ENCODE results near the gene STARD9.
A peak's percentile ranks its signal among the peaks of the same experiment; 100 is the strongest.
"Not testable (repeated sequence)": the region's sequence is repeated elsewhere in the genome, so short reads cannot be mapped to it uniquely, and the experiment has no call there.

STARD9 gene

DNA sequence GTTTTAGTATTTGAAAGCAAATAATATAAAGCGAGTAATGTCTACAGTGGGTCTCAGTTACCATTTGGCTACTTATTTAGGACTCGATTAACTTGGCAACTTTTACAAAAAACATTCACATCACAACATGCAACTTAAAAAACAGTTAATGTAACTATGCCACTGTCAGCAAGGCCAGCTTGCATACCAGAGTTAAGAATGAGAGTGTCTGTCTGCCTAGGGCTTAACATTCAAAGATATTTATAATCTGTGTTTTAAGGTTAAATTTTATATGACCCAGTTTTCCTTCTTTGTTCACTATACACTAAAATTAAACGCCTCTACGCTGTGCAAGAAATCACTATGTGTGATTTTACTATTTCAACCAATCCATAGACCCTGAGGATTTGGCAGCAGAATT is 166.7 kb downstream of the STARD9 start:
- H3K9ac ChIP-seq (ENCODE audit: low read depth, low read length) = no peak overlapping the region
- no peaks in the 10 kb centered on the region for H3K9me3 ChIP-seq (ENCODE audit: control insufficient read depth, insufficient read depth, low read length)
- H3K36me3 ChIP-seq (ENCODE audit: insufficient read depth, low read length) = no peaks in the 10 kb centered on the region; the same call in 1 of the 2 replicates
- no peaks in the 10 kb centered on the region for H3K4me1 ChIP-seq (ENCODE audit: insufficient read depth, low read length)

DNA sequence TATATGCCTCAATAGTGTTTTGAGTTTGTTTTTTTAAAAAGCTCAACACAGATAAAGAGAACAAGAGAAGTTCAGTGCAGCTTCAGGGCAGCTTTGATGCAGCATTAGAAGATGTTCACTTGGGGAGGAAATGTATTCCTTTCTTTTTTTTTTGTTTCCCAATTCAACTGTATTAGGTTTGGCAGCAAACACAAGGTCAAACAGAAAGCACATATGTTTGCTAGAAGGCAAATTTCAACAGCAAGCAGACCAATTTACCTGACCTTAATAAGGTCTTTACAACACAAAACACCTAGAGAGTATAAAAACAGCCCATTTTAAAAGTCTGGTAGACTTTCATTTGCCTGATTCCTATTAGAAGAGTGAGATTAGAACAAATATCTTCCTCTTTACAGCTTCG is 168.8 kb downstream of the STARD9 start:
- Histone ChIP-seq H3K4me1 (ENCODE audit: insufficient read depth, low read length) (no peaks in the 10 kb centered on the region), H3K36me3 (ENCODE audit: insufficient read depth, low read length) (no peaks in the 10 kb centered on the region; the same call in 1 of the 2 replicates)

DNA sequence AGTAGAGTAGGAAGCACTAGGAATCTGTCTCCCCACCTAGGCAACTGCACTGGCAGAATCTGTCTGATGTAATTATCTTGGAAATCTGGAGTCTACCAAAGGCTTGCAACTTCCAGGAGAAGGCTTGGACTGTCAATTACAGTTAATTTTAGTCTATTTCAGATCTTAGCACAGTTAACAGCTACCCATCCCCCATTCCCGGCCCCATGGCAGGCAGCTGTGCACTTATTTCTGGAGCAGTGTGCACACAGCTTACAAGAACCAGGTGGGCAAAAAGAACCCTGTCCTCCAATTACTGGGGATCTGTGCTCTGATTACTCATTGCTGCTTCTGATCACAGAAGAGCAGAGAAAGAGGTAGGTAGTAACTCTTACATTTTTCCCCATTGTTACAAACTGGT is 173.9 kb downstream of the STARD9 start:
- no peaks in the 10 kb centered on the region; the same call in 1 of the 2 replicates for H3K36me3 ChIP-seq (ENCODE audit: insufficient read depth, low read length)
- no peak overlapping the region for H3K9ac ChIP-seq (ENCODE audit: low read depth, low read length)
- H3K9me3 ChIP-seq (ENCODE audit: control insufficient read depth, insufficient read depth, low read length) = no peaks in the 10 kb centered on the region
- H3K4me1 ChIP-seq (ENCODE audit: insufficient read depth, low read length) = no peaks in the 10 kb centered on the region

More for the DNA sequence above, 168.8 kb downstream of the STARD9 start:
- H3K9me3 ChIP-seq (ENCODE audit: control insufficient read depth, insufficient read depth, low read length) = no peaks in the 10 kb centered on the region
- H3K9ac ChIP-seq (ENCODE audit: low read depth, low read length) = no peak overlapping the region

- Histone ChIP-seq H3K4me1 (ENCODE audit: insufficient read depth, low read length) (no peaks in the 10 kb centered on the region), H3K9me3 (ENCODE audit: control insufficient read depth, insufficient read depth, low read length) (no peaks in the 10 kb centered on the region), H3K36me3 (ENCODE audit: insufficient read depth, low read length) (no peaks in the 10 kb centered on the region; the same call in 1 of the 2 replicates), H3K9ac (ENCODE audit: low read depth, low read length) (no peak overlapping the region)
Observed at GRCh38 chr15:42750306-42750705, 174.9 kb downstream of the STARD9 start.

DNA sequence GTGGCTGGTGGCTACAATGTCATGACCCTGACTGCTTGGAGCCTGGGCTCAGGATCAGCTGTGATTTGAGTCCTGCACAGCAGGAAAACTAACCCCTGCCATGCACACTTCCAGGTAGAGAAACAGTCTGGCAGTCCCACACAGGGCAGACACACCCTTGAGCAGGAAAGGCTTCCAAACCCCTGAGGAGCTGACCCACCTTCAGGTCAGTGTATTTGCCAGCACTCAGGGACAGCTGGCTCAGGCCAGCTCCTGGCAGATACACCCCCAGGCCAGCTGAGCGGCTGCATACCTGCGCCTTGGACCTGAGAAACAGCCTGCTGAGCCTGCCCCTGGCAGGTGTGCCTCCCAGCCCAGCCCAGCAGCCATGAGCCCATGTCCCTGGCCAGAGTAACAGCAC is 183.7 kb downstream of the STARD9 start:
- Histone ChIP-seq H3K4me1 (ENCODE audit: insufficient read depth, low read length) (peaks cover 9% of the 10 kb centered on the region; the same call in 1 of the 2 replicates), H3K36me3 (ENCODE audit: insufficient read depth, low read length) (no peaks in the 10 kb centered on the region), H3K9me3 (ENCODE audit: control insufficient read depth, insufficient read depth, low read length) (no peaks in the 10 kb centered on the region; the same call in 1 of the 2 replicates), H3K9ac (ENCODE audit: low read depth, low read length) (no peak overlapping the region)

- peaks cover 9% of the 10 kb centered on the region; the same call in 1 of the 2 replicates for H3K4me1 ChIP-seq (ENCODE audit: insufficient read depth, low read length)
- H3K9ac ChIP-seq (ENCODE audit: low read depth, low read length) = no peak overlapping the region
- H3K36me3 ChIP-seq (ENCODE audit: insufficient read depth, low read length) = no peaks in the 10 kb centered on the region
- H3K9me3 ChIP-seq (ENCODE audit: control insufficient read depth, insufficient read depth, low read length) = no peaks in the 10 kb centered on the region; the same call in 1 of the 2 replicates
Observed at GRCh38 chr15:42760759-42761158, 185.4 kb downstream of the STARD9 start.

DNA sequence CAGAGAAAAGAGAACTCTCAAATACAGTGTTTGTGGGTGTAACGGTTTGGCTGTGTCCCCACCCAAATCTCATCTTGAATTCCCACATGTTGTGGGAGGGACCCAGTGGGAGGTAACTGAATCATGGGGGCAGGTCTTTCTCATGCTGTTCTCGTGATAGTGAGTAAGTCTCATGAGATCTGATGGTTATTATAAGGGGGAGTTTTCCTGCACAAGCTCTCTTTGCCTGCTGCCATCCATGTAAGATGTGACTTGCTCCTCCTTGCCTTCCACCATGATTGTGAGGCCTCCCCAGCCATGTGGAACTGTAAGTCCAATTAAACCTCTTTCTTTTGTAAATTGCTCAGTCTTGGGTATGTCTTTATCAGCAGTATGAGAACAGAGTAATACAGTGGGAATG is 186.4 kb downstream of the STARD9 start:
- not testable (repeated sequence) for H3K4me1 ChIP-seq (ENCODE audit: insufficient read depth, low read length); H3K36me3 ChIP-seq (ENCODE audit: insufficient read depth, low read length); H3K9ac ChIP-seq (ENCODE audit: low read depth, low read length); H3K9me3 ChIP-seq (ENCODE audit: control insufficient read depth, insufficient read depth, low read length)

DNA sequence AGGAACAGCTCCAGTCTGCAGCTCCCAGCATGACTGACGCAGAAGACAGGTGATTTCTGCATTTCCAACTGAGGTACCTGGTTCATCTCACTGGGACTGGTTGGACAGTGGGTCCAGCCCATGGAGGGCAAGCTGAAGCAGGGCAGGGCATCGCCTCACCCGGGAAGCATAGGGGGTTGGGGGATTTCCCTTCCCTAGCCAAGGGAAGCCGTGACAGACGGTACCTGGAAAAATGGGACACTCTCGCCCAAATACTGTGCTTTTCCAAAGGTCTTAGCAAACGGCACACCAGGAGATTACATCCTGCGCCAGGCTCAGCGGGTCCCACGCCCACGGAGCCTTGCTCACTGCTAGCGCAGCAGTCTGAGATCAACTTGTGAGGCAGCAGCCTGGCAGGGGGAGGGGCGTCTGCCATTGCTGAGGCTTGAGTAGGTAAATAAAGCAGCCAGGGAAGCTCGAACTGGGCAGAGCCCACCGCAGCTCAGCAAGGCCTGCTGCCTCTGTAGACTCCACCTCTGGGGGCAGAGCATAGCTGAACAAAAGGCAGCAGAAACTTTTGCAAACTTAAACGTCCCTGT is 188.8 kb downstream of the STARD9 start:
- not testable (repeated sequence) for H3K4me1 ChIP-seq (ENCODE audit: insufficient read depth, low read length); H3K9me3 ChIP-seq (ENCODE audit: control insufficient read depth, insufficient read depth, low read length); H3K36me3 ChIP-seq (ENCODE audit: insufficient read depth, low read length)
- H3K9ac ChIP-seq (ENCODE audit: low read depth, low read length) = peak overlapping the region; percentile 37; the same call in 1 of the 2 replicates

GRCh38 chr15:42766109-42766508 is 190.7 kb downstream of the STARD9 start:
- not testable (repeated sequence) for H3K4me1 ChIP-seq (ENCODE audit: insufficient read depth, low read length); H3K9ac ChIP-seq (ENCODE audit: low read depth, low read length); H3K36me3 ChIP-seq (ENCODE audit: insufficient read depth, low read length); H3K9me3 ChIP-seq (ENCODE audit: control insufficient read depth, insufficient read depth, low read length)
